ENCODE measurements around the gene SSRP1. TPM values are rescaled to one million over a fixed set of nuclear protein-coding genes. Genes with fewer than 3 reads are reported as not detected.

Gene SSRP1
- total and polyA plus RNA-seq, 2 of the 13 experiments (the other 11 are each of a cell fraction or from before 2014, with no cell fraction given): 93.6 to 129 TPM

DNA sequence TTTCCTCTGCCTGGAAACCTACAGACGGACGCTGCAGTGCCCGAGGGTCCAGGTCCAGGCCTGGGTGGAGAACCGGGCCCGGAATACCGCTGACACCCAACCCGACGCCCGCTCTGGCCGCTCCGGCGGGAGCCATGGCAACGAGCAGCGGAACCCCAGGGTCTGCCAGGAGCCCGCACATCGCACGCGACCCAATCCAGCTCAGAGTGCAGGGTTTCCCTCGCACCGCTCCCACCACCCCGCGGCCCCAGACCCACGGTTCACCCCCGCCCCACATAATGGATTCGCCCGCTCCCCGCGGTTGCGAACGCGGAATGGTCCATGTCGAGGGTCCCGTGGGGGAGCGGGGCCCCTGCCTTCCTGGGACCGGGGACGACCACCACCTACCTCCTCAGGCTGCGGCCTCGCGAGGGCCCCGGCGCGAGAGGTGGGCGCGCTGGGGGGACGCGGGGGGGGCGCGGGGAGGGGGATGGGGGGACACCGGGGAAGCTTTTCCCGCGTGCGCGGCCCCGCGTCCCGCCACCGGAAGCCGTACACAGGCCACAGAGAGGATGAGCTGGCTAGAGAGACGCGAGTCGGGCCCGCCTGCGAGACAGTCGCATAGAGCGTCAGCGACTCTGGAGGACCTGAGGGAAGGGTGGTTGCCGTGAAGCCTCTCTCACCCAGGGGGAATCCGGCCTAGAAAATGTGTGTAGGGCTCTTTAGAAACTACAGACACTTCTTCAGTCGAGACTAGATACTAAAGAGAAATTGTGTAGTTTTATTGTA is at the start of gene SSRP1 (continued):
- no peak for TF ChIP-seq SUZ12 (IDR thresholded peaks at IDR 0.05; ENCODE audit: low read depth, low read length)
- TF ChIP-seq GABPA (IDR thresholded peaks at IDR 0.05; ENCODE audit: low read depth, low read length): peak; percentile 80
- peak; percentile 91 for TF ChIP-seq GABPA (CRISPR knock-in tag; IDR thresholded peaks at IDR 0.05; ENCODE audit: low read depth)
- TF ChIP-seq ZNF614 (CRISPR knock-in tag; IDR thresholded peaks at IDR 0.05; ENCODE audit: borderline replicate concordance): no peak; the same call in 1 of the 2 replicates
- TF ChIP-seq NR3C1 (CRISPR knock-in tag; IDR thresholded peaks at IDR 0.05): no peak
- TF ChIP-seq, protein P1, sequence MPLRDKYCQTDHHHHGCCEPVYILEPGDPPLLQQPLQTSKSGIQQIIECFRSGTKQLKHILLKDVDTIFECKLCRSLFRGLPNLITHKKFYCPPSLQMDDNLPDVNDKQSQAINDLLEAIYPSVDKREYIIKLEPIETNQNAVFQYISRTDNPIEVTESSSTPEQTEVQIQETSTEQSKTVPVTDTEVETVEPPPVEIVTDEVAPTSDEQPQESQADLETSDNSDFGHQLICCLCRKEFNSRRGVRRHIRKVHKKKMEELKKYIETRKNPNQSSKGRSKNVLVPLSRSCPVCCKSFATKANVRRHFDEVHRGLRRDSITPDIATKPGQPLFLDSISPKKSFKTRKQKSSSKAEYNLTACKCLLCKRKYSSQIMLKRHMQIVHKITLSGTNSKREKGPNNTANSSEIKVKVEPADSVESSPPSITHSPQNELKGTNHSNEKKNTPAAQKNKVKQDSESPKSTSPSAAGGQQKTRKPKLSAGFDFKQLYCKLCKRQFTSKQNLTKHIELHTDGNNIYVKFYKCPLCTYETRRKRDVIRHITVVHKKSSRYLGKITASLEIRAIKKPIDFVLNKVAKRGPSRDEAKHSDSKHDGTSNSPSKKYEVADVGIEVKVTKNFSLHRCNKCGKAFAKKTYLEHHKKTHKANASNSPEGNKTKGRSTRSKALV (CRISPR knock-in tag; IDR thresholded peaks at IDR 0.05): no peak
- TF ChIP-seq ZNF256 (CRISPR knock-in tag; conservative IDR thresholded peaks at IDR 0.05): no peak
- TF ChIP-seq TBL1XR1 (IDR thresholded peaks at IDR 0.05; ENCODE audit: borderline replicate concordance, low read length, partially characterized antibody): peak; percentile 64
- no peak for TF ChIP-seq ZNF337 (CRISPR knock-in tag; IDR thresholded peaks at IDR 0.05; ENCODE audit: borderline replicate concordance, low read depth)
- no peak for TF ChIP-seq ZNF510 (CRISPR knock-in tag; IDR thresholded peaks at IDR 0.05; ENCODE audit: low read depth)
- TF ChIP-seq ZNF546 (CRISPR knock-in tag; conservative IDR thresholded peaks at IDR 0.05): no peak
- TF ChIP-seq, protein P2, sequence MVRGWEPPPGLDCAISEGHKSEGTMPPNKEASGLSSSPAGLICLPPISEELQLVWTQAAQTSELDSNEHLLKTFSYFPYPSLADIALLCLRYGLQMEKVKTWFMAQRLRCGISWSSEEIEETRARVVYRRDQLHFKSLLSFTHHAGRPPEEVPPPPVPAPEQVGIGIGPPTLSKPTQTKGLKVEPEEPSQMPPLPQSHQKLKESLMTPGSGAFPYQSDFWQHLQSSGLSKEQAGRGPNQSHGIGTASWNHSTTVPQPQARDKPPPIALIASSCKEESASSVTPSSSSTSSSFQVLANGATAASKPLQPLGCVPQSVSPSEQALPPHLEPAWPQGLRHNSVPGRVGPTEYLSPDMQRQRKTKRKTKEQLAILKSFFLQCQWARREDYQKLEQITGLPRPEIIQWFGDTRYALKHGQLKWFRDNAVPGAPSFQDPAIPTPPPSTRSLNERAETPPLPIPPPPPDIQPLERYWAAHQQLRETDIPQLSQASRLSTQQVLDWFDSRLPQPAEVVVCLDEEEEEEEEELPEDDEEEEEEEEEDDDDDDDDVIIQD (CRISPR knock-in tag; IDR thresholded peaks at IDR 0.05; ENCODE audit: low read depth): no peak
- TF ChIP-seq PHB2 (IDR thresholded peaks at IDR 0.05; ENCODE audit: partially characterized antibody): no peak
- TF ChIP-seq HOXA5 (CRISPR knock-in tag; IDR thresholded peaks at IDR 0.05): no peak
- no peak for TF ChIP-seq GTF2F1 (IDR thresholded peaks at IDR 0.05; ENCODE audit: low read length)
- TF ChIP-seq MTF2 (CRISPR knock-in tag; IDR thresholded peaks at IDR 0.05; ENCODE audit: borderline replicate concordance): no peak
- TF ChIP-seq, protein P3, sequence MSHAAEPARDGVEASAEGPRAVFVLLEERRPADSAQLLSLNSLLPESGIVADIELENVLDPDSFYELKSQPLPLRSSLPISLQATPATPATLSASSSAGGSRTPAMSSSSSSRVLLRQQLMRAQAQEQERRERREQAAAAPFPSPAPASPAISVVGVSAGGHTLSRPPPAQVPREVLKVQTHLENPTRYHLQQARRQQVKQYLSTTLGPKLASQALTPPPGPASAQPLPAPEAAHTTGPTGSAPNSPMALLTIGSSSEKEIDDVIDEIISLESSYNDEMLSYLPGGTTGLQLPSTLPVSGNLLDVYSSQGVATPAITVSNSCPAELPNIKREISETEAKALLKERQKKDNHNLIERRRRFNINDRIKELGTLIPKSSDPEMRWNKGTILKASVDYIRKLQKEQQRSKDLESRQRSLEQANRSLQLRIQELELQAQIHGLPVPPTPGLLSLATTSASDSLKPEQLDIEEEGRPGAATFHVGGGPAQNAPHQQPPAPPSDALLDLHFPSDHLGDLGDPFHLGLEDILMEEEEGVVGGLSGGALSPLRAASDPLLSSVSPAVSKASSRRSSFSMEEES (CRISPR knock-in tag; IDR thresholded peaks at IDR 0.05): no peak
- TF ChIP-seq ZNF773 (CRISPR knock-in tag; IDR thresholded peaks at IDR 0.05; ENCODE audit: borderline replicate concordance): no peak
- peak; percentile 23 for TF ChIP-seq HNRNPLL (IDR thresholded peaks at IDR 0.05; ENCODE audit: low read depth, low read length, poor library complexity, severe bottlenecking)
- no peak for TF ChIP-seq SATB2 (CRISPR knock-in tag; IDR thresholded peaks at IDR 0.05)
- TF ChIP-seq SRF (IDR thresholded peaks at IDR 0.05; ENCODE audit: low read depth, low read length): 0 out of 2 replicates have a peak, but pooled peaks have one; percentile 12
- TF ChIP-seq ZNF335 (CRISPR knock-in tag; IDR thresholded peaks at IDR 0.05): no peak
- no peak for TF ChIP-seq CENPX (CRISPR knock-in tag; IDR thresholded peaks at IDR 0.05)
- TF ChIP-seq, protein P4, sequence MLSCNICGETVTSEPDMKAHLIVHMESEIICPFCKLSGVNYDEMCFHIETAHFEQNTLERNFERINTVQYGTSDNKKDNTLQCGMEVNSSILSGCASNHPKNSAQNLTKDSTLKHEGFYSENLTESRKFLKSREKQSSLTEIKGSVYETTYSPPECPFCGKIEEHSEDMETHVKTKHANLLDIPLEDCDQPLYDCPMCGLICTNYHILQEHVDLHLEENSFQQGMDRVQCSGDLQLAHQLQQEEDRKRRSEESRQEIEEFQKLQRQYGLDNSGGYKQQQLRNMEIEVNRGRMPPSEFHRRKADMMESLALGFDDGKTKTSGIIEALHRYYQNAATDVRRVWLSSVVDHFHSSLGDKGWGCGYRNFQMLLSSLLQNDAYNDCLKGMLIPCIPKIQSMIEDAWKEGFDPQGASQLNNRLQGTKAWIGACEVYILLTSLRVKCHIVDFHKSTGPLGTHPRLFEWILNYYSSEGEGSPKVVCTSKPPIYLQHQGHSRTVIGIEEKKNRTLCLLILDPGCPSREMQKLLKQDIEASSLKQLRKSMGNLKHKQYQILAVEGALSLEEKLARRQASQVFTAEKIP (CRISPR knock-in tag; IDR thresholded peaks at IDR 0.05; ENCODE audit: borderline replicate concordance): no peak
- TF ChIP-seq ZNF564 (CRISPR knock-in tag; IDR thresholded peaks at IDR 0.05): no peak
- 0 out of 2 replicates have a peak, but pooled peaks have one; percentile 24 for TF ChIP-seq BCL6 (CRISPR knock-in tag; IDR thresholded peaks at IDR 0.05)

Measured in HepG2 (cell line).